Breast epithelium (tissue), 3 donors: ENCODE results near the gene SCN7A.

Experiments used
- CTCF ChIP-seq, 3 donors: fragments of 450-650 bp; IDR thresholded peaks; one replicate each; pipeline ENCODE4 v1.5.1; 2016 to 2017; ENCODE audit warnings: antibody characterized with exemption in 3 of 3, mild to moderate bottlenecking in 3 of 3, moderate library complexity in 3 of 3
- POLR2A ChIP-seq: fragments of 450-650 bp; IDR thresholded peaks from one replicate; pipeline ENCODE4 v1.6.1; 2016; ENCODE audit warnings: antibody characterized with exemption, mild to moderate bottlenecking, moderate library complexity
- POLR2AphosphoS5 ChIP-seq, 3 donors: sonication (generic); formaldehyde crosslinking; IDR thresholded peaks; one replicate each; pipeline ENCODE4 v1.6.1; 2017; ENCODE audit warnings: antibody characterized with exemption in 3 of 3

DNA sequence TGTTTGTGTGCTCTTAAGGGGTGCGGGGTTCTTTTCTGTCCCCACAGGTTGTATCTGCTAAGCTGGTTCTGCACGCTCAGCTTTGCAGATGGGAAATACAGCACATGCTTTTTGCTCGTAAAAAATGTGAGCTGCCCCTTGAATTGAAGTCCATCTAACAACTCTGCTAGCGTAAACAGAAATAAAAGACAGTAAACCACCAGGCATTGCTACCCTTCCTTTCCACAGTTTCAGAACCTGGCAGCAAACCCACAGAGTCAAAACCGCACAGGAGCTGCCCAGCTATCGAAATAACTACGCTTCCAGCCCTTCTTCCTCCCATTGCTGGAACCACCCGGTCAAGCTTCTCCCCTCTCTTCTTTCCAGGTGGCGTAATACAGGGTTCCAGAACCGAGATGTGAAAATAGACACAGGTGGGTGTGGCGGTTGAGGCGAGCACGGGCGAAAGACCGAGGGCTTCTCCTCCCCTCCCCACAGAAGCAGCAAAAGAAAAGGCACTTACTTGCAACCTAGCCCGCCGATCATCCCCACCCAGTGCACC is 118.8 kb downstream of the SCN7A start:
- TF ChIP-seq POLR2AphosphoS5 (IDR thresholded peaks at IDR 0.05), result no peak
- TF ChIP-seq CTCF (IDR thresholded peaks at IDR 0.05), result no peak
- no peak for TF ChIP-seq POLR2A
